Tibial nerve (tissue), 4 donors: ENCODE measurements around the gene STX18. TPM values are rescaled to one million over a fixed set of nuclear protein-coding genes. Genes with fewer than 3 reads are reported as not detected.

Experiments used
- DNase-seq, 2 donors: peaks; one replicate each; pipeline ENCODE4 v3.0.0-alpha.2; 2019; ENCODE audit warnings: low spot score in 2 of 2
- H3K27ac ChIP-seq, 4 donors: fragments of 200-600 bp; sonication (generic) in 3 of 4; one replicate each; pipeline ENCODE4 v1.5.1; 2017 to 2019; ENCODE audit warnings: mild to moderate bottlenecking in 1 of 4
- H3K27me3 ChIP-seq, 2 donors: fragments of 200-600 bp; sonication (generic) in 1 of 2; one replicate each; pipeline versions ENCODE4 v1.5.1 to v1.6.0; 2017 to 2019
- H3K36me3 ChIP-seq, 3 donors: fragments of 200-600 bp; sonication (generic); one replicate each; pipeline ENCODE4 v1.5.1; 2018 to 2019
- H3K4me1 ChIP-seq, 4 donors: fragments of 200-600 bp; sonication (generic) in 3 of 4; one replicate each; pipeline ENCODE4 v1.5.1; 2017 to 2019
- H3K4me3 ChIP-seq, 4 donors: fragments of 200-600 bp; sonication (generic) in 3 of 4; one replicate each; pipeline ENCODE4 v1.5.1; 2017 to 2019; ENCODE audit warnings: mild to moderate bottlenecking in 1 of 4, moderate library complexity in 1 of 4
- H3K9me3 ChIP-seq, 4 donors: fragments of 200-600 bp; sonication (generic) in 3 of 4; one replicate each; pipeline ENCODE4 v1.5.1; 2017 to 2019
- EP300 ChIP-seq, 2 donors: sonication (generic); formaldehyde crosslinking; IDR thresholded peaks; one replicate each; pipeline ENCODE4 v1.6.1; 2017; ENCODE audit warnings: antibody characterized with exemption in 2 of 2, mild to moderate bottlenecking in 1 of 2
- POLR2A ChIP-seq, 2 donors: fragments of 450-650 bp; IDR thresholded peaks; one replicate each; pipeline ENCODE4 v1.6.1; 2017; ENCODE audit warnings: antibody characterized with exemption in 2 of 2, mild to moderate bottlenecking in 2 of 2, moderate library complexity in 2 of 2
- WGBS, 2 donors: methylation state at CpG; one replicate each; pipeline ENCODE4 v1.1.5; 2018; 5-methylcytosine and 5-hydroxymethylcytosine counted together
- total RNA-seq, 4 donors: library from RNA; depleted of rRNA; stranded (reverse); fragments of >200 nt; gene quantifications; one replicate each; pipeline ENCODE4 v1.1.0, GENCODE V29; 2016
- TF ChIP-seq, protein P1 (sequence below), 5 experiments: fragments of 200-600 bp in 3 of 5; fragments of 450-650 bp in 2 of 5; sonication (generic) in 3 of 5; IDR thresholded peaks; one replicate each; pipeline ENCODE4 v1.5.1; 2016 to 2019; ENCODE audit warnings: antibody characterized with exemption in 5 of 5, mild to moderate bottlenecking in 3 of 5, moderate library complexity in 2 of 5

STX18 gene
- total RNA-seq, 4 donors from 2014 or later = 16.5 to 37.5 (median 21.4) TPM

DNA sequence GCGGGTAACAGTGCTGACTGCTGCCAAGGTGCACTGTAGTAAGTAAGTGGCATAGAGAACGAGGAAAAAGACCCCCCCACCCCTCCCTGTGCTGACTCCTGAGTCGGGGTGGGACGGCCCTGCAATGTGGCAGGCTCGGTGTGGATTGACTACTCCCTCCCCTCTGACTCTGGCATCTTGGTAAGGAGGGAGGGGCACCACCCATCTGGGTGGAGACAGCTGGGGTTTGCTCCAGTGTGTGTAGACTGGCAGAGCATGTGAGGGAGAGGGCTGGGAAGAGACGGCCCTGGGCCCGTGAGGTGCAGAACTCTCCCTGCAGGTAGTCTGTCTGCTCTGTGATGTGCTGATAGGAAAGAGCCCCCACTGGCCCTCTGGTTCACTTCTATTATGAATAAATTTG is 124.0 kb downstream of the STX18 start:
- no peak overlapping the region for H3K27ac ChIP-seq
- no peaks in the 10 kb centered on the region for H3K27me3 ChIP-seq
- no peak overlapping the region for H3K4me3 ChIP-seq
- DNase-seq = no peak
- 67 to 77% methylated on average over 7 of the region's 7 CpGs for WGBS, 2 donors
- peaks cover 0 to 80% (median 0%) of the 10 kb centered on the region in 3 donors for H3K36me3 ChIP-seq
- H3K4me1 ChIP-seq = no peaks in the 10 kb centered on the region
- TF ChIP-seq EP300 (IDR thresholded peaks at IDR 0.05) = no peak
- TF ChIP-seq, protein P1, sequence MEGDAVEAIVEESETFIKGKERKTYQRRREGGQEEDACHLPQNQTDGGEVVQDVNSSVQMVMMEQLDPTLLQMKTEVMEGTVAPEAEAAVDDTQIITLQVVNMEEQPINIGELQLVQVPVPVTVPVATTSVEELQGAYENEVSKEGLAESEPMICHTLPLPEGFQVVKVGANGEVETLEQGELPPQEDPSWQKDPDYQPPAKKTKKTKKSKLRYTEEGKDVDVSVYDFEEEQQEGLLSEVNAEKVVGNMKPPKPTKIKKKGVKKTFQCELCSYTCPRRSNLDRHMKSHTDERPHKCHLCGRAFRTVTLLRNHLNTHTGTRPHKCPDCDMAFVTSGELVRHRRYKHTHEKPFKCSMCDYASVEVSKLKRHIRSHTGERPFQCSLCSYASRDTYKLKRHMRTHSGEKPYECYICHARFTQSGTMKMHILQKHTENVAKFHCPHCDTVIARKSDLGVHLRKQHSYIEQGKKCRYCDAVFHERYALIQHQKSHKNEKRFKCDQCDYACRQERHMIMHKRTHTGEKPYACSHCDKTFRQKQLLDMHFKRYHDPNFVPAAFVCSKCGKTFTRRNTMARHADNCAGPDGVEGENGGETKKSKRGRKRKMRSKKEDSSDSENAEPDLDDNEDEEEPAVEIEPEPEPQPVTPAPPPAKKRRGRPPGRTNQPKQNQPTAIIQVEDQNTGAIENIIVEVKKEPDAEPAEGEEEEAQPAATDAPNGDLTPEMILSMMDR (IDR thresholded peaks at IDR 0.05) = no peak
- no peaks in the 10 kb centered on the region for H3K9me3 ChIP-seq

DNA sequence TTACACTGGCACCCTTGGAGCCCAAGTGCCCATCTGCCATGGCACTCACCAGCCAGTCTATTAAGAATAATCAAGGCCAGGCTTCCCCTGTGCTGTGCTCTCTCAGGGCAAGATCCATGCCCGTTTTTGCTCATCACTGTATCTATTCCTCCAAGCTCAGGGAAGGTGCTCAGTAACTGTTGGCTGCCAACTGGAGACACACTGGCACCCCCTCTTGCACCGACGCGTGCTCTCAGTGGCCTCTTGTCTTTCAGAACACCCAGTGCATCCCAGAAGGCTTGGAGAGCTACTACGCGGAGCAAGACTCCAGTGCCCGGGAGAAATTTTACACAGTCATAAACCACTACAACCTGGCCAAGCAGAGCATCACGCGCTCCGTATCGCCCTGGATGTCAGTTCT is 124.9 kb downstream of the STX18 start:
- H3K4me1 ChIP-seq = no peaks in the 10 kb centered on the region
- no peaks in the 10 kb centered on the region for H3K27me3 ChIP-seq
- TF ChIP-seq EP300 (IDR thresholded peaks at IDR 0.05) = no peak
- TF ChIP-seq, protein P1 (IDR thresholded peaks at IDR 0.05) = no peak
- no peaks in the 10 kb centered on the region for H3K9me3 ChIP-seq
- no peak overlapping the region for H3K27ac ChIP-seq
- H3K4me3 ChIP-seq = no peak overlapping the region
- peak in 1 of 2 donors; percentile 0 for DNase-seq
- H3K36me3 ChIP-seq = peaks cover 0 to 71% (median 0%) of the 10 kb centered on the region in 3 donors
- WGBS, 2 donors = 93 to 94% methylated on average over 11 of the region's 11 CpGs

DNA sequence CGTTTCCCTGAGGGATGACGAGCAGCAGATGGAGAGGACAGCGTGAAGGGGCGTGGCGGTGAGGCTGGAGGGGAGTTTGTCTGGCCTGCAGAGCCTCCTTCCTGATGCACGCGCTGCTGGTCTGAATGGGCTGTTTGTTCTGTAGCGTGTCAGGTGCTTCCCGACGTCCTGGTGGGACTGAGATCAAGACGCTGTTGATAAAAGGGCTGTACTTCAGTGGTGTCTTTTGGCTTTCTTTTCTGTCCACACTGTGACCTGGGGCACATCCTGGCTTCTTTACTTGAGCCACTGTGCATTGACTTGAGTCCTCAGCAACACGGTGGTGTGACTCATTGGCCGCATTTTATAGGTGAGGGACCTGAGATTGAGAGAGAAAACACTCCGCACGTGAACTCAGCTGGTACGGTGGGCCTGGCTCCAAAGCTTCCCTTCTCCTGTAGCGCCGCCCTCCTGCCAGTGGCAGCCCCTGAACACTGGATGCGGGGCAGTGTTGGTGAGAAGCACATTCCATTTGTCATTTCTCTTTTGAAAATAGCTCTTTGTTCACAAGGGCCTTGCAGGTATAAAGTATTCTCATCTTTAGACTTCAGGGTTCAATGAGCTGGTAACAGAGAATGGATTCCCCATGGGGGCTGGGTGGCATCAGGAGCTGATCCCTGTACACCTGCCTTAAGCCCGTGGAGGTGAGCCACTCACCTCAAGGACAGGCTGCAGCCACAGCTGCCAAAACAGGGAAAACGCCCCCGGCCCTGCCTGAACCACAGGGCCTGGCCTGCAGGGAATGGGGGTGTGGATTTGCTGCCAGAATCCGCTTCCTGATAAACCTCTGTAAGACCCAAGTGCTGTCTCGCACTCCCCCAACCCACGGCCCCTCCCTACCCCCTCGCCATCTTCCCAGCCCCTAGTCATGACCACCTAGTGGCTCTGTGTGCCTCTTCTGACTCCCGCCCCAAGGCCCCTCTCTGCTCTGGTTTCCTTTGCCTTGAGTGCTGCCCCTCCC is 125.7 kb downstream of the STX18 start:
- Histone ChIP-seq H3K4me3 (no peak overlapping the region), H3K27me3 (no peaks in the 10 kb centered on the region), H3K4me1 (no peaks in the 10 kb centered on the region), H3K27ac (no peak overlapping the region), H3K9me3 (no peaks in the 10 kb centered on the region), H3K36me3 (peaks cover 0 to 62% (median 0%) of the 10 kb centered on the region in 3 donors)
- DNase-seq = no peak
- no peak for TF ChIP-seq POLR2A (IDR thresholded peaks at IDR 0.05)
- TF ChIP-seq EP300 (IDR thresholded peaks at IDR 0.05) = no peak
- TF ChIP-seq, protein P1 (IDR thresholded peaks at IDR 0.05) = no peak
- 87 to 88% methylated on average over 26 to 27 of the region's 27 CpGs for WGBS, 2 donors

DNA sequence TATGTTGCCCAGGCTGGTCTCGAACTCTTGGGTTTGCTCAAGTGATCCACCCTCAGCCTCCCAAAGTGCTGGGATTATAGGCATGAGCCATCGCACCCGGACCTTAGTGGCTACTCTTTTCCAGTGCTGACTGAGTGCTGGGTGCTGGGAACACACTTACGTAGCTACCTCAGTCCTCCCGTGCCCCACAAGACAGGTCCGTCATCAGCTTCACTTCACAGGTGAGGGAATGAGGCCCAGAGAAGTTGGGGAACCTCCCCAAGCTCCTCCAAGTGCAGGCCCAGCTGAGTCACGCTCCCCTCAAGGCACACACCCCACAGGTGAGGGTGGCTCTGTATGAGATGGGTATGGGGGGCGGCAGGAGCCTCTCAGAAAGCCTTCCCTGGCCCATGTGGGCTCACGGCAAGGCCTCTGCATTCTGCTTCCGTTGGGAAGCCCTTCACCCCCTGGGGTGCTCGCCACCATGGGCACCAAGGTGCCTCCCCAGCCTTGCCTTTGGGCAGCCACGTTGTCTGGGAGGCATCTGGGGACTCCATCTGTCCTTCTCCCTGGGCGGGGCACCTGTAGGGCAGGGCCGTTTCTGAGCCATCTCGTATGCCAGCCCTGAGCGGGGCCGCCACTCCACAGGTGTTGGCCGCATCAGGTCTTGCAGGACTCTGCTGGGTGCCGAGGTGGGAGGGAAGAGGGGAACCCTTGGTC is 126.6 kb downstream of the STX18 start:
- no peaks in the 10 kb centered on the region for H3K9me3 ChIP-seq
- DNase-seq = no peak
- 91 to 96% methylated on average over 18 of the region's 19 CpGs for WGBS, 2 donors

More for the DNA sequence above, 126.6 kb downstream of the STX18 start:
- H3K27ac ChIP-seq = no peak overlapping the region
- H3K4me1 ChIP-seq = no peaks in the 10 kb centered on the region
- H3K36me3 ChIP-seq = peaks cover 0 to 58% (median 0%) of the 10 kb centered on the region in 3 donors
- H3K4me3 ChIP-seq = no peak overlapping the region
- H3K27me3 ChIP-seq = no peaks in the 10 kb centered on the region
- TF ChIP-seq POLR2A (IDR thresholded peaks at IDR 0.05) = no peak
- TF ChIP-seq, protein P1 (IDR thresholded peaks at IDR 0.05) = no peak
- no peak for TF ChIP-seq EP300 (IDR thresholded peaks at IDR 0.05)
